NOMO-1 treated with dmso at 0.1 percent for 144 hours (cell line): ENCODE results near the gene AOAH.
A peak's percentile ranks its signal among the peaks of the same experiment; 100 is the strongest.
"Not testable (repeated sequence)": the region's sequence is repeated elsewhere in the genome, so short reads cannot be mapped to it uniquely, and the experiment has no call there.

Experiments
- DNase-seq: peaks from one replicate; lab custom pipeline; 2025; ENCODE audit not compliant: unreplicated experiment; lab: John Stamatoyannopoulos, UW

Gene AOAH

GRCh38 chr7:36736899-36737211 is 12.6 kb upstream of the AOAH start:
- peak; percentile 94 for DNase-seq

GRCh38 chr7:36736090-36736898 is 12.0 kb upstream of the AOAH start:
- DNase-seq: no peak

- no peak for DNase-seq
Observed at GRCh38 chr7:36735172-36735571, 10.9 kb upstream of the AOAH start.

- DNase-seq: no peak
Observed at GRCh38 chr7:36734731-36735130, 10.4 kb upstream of the AOAH start.

- no peak for DNase-seq
Observed at GRCh38 chr7:36733411-36733810, 9.1 kb upstream of the AOAH start.

GRCh38 chr7:36732806-36733205 is 8.5 kb upstream of the AOAH start:
- no peak for DNase-seq

- DNase-seq: no peak
Observed at GRCh38 chr7:36730046-36730445, 5.8 kb upstream of the AOAH start.

GRCh38 chr7:36728143-36728542 is 3.8 kb upstream of the AOAH start:
- DNase-seq: no peak

- DNase-seq: no peak
Observed at GRCh38 chr7:36726806-36727503, 2.7 kb upstream of the AOAH start.

- no peak for DNase-seq
Observed at GRCh38 chr7:36726311-36726710, 2.0 kb upstream of the AOAH start.

GRCh38 chr7:36724996-36725395 is 702 bp upstream of the AOAH start:
- no peak for DNase-seq

GRCh38 chr7:36723291-36723690 is 1.0 kb downstream of the AOAH start:
- no peak for DNase-seq

GRCh38 chr7:36719083-36719632 is 5.1 kb downstream of the AOAH start:
- DNase-seq: no peak

GRCh38 chr7:36717586-36717985 is 6.7 kb downstream of the AOAH start:
- no peak for DNase-seq

GRCh38 chr7:36716802-36717201 is 7.5 kb downstream of the AOAH start:
- DNase-seq: not testable (repeated sequence)

- DNase-seq: no peak
Observed at GRCh38 chr7:36712015-36712414, 12.3 kb downstream of the AOAH start.

- no peak for DNase-seq
Observed at GRCh38 chr7:36711256-36711655, 13.0 kb downstream of the AOAH start.

- no peak for DNase-seq
Observed at GRCh38 chr7:36710186-36710791, 14.0 kb downstream of the AOAH start.

GRCh38 chr7:36708767-36709166 is 15.5 kb downstream of the AOAH start:
- DNase-seq: no peak

GRCh38 chr7:36707898-36708297 is 16.4 kb downstream of the AOAH start:
- DNase-seq: no peak

- DNase-seq: no peak
Observed at GRCh38 chr7:36707465-36707864, 16.8 kb downstream of the AOAH start.

- not testable (repeated sequence) for DNase-seq
Observed at GRCh38 chr7:36703860-36704259, 20.4 kb downstream of the AOAH start.
